ACC112 (cell line): Measurements from ENCODE around the gene CCZ1B.
A peak's percentile ranks its signal among the peaks of the same experiment; 100 is the strongest.
"Not testable (repeated sequence)": the region's sequence is repeated elsewhere in the genome, so short reads cannot be mapped to it uniquely, and the experiment has no call there.

Source experiments
- H2AFZ ChIP-seq: fragments of 200-600 bp; sonication (generic); one replicate; pipeline ENCODE4 v1.6.0; 2017; ENCODE audit warnings: antibody characterized with exemption, low read length; ENCODE audit not compliant: unreplicated experiment
- H3K27ac ChIP-seq: fragments of 200-600 bp; sonication (generic); 2 replicates; pipeline ENCODE4 v1.5.1; 2014; ENCODE audit warnings: low read depth, mild to moderate bottlenecking, antibody characterized with exemption, low read length, moderate library complexity
- H3K27me3 ChIP-seq: fragments of 200-600 bp; sonication (generic); 2 replicates; pipeline ENCODE4 v1.6.1; 2014; ENCODE audit warnings: mild to moderate bottlenecking, antibody characterized with exemption, low read length, moderate library complexity, mixed read lengths; ENCODE audit not compliant: insufficient read depth
- H3K36me3 ChIP-seq: fragments of 200-600 bp; sonication (generic); 2 replicates; pipeline ENCODE4 v1.6.1; 2016; ENCODE audit warnings: mild to moderate bottlenecking, antibody characterized with exemption, low read length, moderate library complexity, mixed read lengths; ENCODE audit not compliant: insufficient read depth
- H3K4me1 ChIP-seq: fragments of 200-600 bp; sonication (generic); one replicate; pipeline ENCODE4 v1.6.1; 2016; ENCODE audit warnings: low read length, mixed read lengths; ENCODE audit not compliant: insufficient read depth, unreplicated experiment, control insufficient read depth
- H3K4me3 ChIP-seq: fragments of 200-600 bp; sonication (generic); 2 replicates; pipeline ENCODE4 v1.5.1; 2014; ENCODE audit warnings: mild to moderate bottlenecking, low read depth, low read length
- H3K79me2 ChIP-seq: fragments of 200-600 bp; sonication (generic); one replicate; pipeline ENCODE4 v1.6.0; 2016; ENCODE audit warnings: low read length; ENCODE audit not compliant: control insufficient read depth, unreplicated experiment, insufficient read depth

Gene CCZ1B

DNA sequence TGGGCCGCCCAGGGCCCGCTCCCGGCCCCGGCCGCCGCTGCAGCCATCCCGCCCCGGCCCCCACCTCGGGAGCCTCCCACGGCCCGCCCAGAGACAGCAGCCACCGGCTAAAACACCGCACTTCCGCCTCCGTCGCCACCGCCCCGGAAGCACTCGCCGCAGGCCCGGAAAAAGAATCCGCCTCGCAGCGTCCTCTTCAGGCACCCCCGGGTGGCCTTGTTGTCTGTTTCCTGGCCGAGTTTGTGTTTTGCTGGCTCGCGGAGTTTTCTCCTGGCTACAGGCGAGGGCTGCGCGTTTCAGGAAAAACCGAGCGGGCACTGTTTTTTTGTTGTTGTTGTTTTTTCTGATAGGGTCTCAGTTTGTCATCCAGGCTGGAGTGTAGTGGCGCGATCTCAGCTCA lies at the start of gene CCZ1B:
Gene CCZ1B (minus strand): TSS at position 125 of the 400 bp plus-strand sequence. CDS start 78 bp downstream, at position 47.
- not testable (repeated sequence) for H3K79me2 ChIP-seq, H3K36me3 ChIP-seq, H3K27me3 ChIP-seq, H3K27ac ChIP-seq, H3K4me1 ChIP-seq
- peak within 1 kb of the TSS; percentile 28 for H2AFZ ChIP-seq
- H3K4me3 ChIP-seq: peak within 1 kb of the TSS; percentile 67

- not testable (repeated sequence) for H3K4me1 ChIP-seq, H3K36me3 ChIP-seq, H2AFZ ChIP-seq, H3K4me3 ChIP-seq, H3K27ac ChIP-seq, H3K79me2 ChIP-seq, H3K27me3 ChIP-seq
These were observed 48.9 kb upstream of the CCZ1B start for GRCh38 chr7:6875022-6875421.

GRCh38 chr7:6872246-6872945 lies 46.3 kb upstream of the CCZ1B start:
- H3K4me1 ChIP-seq, H3K4me3 ChIP-seq, H3K27me3 ChIP-seq, H2AFZ ChIP-seq, H3K79me2 ChIP-seq, H3K27ac ChIP-seq, H3K36me3 ChIP-seq: not testable (repeated sequence)

DNA sequence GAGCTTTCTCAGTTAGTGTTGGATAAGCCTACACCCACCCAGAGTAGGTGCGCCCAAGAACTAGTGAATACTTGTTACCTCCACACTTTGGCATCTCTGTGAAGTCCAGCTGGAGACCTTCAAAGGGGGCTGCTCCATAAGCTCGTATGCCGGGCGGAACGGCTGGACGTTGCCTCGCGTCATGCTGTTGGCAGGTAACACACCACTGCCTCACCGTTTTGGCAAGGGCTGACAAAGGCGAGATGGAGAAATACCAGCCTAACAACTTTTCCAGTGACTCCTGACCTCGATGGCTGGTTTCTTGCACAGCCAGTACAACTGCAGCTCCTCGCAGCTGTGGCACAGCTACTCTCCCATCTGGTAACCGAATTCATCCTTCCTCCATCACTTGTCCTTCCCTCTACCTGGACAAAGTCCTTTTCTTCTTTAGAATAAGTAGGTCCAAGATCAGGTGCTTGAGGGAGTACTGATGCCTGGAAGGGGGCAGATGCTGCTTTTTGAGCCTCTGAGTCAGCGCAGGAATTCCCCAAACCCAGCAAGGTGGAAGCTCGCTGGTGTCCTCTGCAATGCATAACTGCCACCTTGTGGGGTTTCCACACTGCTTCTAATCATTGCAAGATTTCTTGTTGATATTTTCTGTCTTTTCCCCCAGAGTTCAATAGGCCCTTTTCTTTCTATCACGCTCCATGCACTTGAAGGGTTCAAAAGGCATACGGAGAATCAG lies 45.5 kb upstream of the CCZ1B start:
- not testable (repeated sequence) for H3K79me2 ChIP-seq

GRCh38 chr7:6864751-6865150 lies 38.7 kb upstream of the CCZ1B start:
- H3K4me3 ChIP-seq, H3K4me1 ChIP-seq, H3K79me2 ChIP-seq, H3K27ac ChIP-seq, H3K27me3 ChIP-seq, H3K36me3 ChIP-seq, H2AFZ ChIP-seq: not testable (repeated sequence)

More for the DNA sequence above, 45.5 kb upstream of the CCZ1B start:
- H3K27me3 ChIP-seq, H3K27ac ChIP-seq, H2AFZ ChIP-seq, H3K36me3 ChIP-seq, H3K4me1 ChIP-seq, H3K4me3 ChIP-seq: not testable (repeated sequence)

- H3K27me3 ChIP-seq, H3K36me3 ChIP-seq, H2AFZ ChIP-seq, H3K27ac ChIP-seq, H3K4me1 ChIP-seq, H3K4me3 ChIP-seq, H3K79me2 ChIP-seq: not testable (repeated sequence)
These were observed 38.1 kb upstream of the CCZ1B start for GRCh38 chr7:6864188-6864587.

DNA sequence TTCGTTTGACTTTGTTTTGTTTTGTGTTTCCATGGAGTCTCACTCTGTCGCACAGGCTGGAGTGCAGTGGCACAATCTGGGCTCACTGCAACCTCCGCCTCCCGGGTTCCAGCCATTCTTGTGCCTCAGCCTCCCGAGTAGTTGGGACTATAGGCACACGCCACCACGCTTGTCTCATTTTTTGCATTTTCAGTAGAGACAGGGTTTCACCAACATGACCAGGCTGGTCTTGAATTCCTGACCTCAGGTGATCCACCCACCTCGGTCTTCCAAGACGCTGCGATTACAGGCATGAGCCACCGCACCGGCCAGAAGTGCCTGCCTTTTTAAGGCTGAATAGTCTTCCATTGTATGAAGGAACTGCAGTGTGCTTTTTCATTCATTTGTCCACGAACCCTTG lies 36.8 kb upstream of the CCZ1B start:
- not testable (repeated sequence) for H3K4me3 ChIP-seq, H3K27me3 ChIP-seq, H3K4me1 ChIP-seq, H3K27ac ChIP-seq, H2AFZ ChIP-seq, H3K79me2 ChIP-seq, H3K36me3 ChIP-seq

GRCh38 chr7:6857721-6858314 lies 31.7 kb upstream of the CCZ1B start:
- H3K27ac ChIP-seq, H3K79me2 ChIP-seq, H3K36me3 ChIP-seq, H2AFZ ChIP-seq, H3K4me3 ChIP-seq, H3K4me1 ChIP-seq, H3K27me3 ChIP-seq: not testable (repeated sequence)

DNA sequence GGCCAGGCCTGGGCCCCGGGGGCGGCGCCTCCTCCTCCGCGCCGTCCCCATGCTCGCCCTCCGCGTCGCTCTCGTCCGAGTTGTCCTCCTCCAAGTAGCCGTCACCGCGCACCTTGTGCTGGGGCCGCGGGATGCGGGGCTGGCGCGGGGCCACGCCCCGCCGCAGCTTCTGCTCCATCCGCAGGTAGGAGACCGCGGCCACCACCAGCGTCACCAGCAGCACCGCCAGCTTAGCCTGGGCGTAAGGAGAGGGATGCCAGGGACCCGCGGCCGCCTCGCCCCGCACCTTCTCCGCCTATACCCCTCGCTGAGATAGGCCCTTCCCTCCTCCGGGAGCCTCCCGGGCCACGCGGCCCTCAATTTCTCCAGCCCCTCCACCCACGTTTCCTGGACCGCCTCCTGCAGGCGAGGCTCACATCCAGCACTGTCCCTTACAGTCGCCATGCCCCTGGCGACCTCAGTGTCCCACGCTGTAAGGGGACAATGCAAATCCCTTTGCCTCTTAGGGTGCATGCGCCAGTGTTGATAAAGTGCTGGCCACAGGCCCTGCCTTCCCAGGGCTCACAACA lies 29.6 kb upstream of the CCZ1B start:
- not testable (repeated sequence) for H3K79me2 ChIP-seq, H3K27me3 ChIP-seq, H2AFZ ChIP-seq, H3K27ac ChIP-seq, H3K4me1 ChIP-seq, H3K36me3 ChIP-seq
- peak overlapping the region; percentile 69; the same call in 1 of the 2 replicates for H3K4me3 ChIP-seq

DNA sequence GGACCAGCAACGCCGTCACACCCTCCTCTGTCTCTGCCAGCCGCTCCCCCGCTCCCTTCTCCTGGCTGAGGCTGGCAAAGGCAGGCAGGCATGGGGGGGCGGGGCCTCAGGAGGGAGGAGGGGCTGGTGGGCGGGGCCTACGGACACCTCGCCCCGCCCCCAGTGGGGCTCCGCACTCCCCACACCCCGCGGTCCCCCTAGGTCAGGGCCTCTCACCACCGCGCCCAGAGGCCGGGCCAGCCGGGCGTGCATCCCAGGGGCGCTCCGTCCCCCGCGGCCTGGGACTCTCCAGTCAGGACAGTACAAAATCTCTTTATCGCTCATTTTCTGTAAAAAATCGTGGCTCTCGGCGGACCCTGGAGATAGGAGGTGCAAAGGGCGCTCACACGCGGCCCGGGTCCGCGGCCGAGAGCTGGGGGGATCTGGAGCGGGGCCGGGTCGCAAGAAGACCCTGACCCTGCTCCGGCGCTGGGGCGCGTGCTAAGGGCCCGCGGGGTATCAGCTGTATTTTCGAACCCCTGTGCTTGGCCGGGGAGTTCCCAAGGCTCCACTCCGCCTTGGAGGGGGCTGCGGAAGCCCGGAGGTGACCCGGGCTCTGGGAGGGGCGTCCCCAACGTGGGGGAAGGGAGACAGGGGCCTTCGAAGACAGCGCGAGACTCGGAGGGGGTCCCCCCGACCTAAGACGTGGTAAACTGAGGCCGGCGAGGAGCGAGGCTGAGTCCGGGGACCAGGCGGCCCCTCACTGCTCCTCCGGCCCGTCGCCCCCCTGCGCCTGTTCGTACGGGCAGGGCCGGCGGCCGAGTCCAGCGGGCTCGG lies 28.9 kb upstream of the CCZ1B start:
- H2AFZ ChIP-seq, H3K27me3 ChIP-seq, H3K36me3 ChIP-seq, H3K4me1 ChIP-seq, H3K79me2 ChIP-seq, H3K27ac ChIP-seq: not testable (repeated sequence)
- peak overlapping the region; percentile 69 for H3K4me3 ChIP-seq
